Stimulated activated CD4-positive, alpha-beta T cell treated with anti-CD3 and anti-CD28 coated beads, Interleukin-4, amount 100 ng/mL, for 4 hours (primary cell): ENCODE data around the gene NRCAM.
"Not testable (repeated sequence)": the region's sequence is repeated elsewhere in the genome, so short reads cannot be mapped to it uniquely, and the experiment has no call there.

Experiments
- DNase-seq, 2 experiments: peaks; one replicate each; pipeline ENCODE4 v3.0.0-alpha.2; 2020

NRCAM gene

DNA sequence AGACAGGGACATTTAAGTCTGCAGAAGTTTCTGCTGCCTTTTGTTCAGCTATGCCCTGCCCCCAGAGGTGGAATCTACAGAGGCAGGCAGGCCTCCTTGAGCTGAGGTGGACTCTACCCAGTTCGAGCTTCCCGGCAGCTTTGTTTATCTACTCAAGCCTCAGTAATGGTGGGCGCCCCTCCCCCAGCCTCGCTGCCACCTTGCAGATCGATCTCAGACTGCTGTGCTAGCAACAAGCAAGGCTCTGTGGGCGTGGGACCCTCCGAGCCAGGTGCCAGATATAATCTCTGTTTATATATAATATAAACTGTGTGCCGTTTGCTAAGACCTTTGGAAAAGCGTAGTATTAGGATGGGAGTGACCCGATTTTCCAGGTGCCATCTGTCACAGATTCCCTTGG is 63.1 kb downstream of the NRCAM start:
- DNase-seq: not testable (repeated sequence)

DNA sequence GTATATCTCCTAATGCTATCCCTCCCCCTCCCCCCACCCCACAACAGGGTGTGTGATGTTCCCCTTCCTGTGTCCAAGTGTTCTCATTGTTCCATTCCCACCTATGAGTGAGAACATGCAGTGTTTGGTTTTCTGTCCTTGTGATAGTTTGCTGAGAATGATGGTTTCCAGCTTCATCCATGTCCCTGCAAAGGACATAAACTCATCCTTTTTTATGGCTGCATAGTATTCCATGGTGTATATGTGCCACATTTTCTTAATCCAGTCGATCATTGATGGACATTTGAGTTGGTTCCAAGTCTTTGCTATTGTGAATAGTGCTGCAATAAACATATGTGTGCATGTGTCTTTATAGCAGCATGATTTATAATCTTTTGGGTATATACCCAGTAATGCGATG is 68.5 kb downstream of the NRCAM start:
- not testable (repeated sequence) for DNase-seq

DNA sequence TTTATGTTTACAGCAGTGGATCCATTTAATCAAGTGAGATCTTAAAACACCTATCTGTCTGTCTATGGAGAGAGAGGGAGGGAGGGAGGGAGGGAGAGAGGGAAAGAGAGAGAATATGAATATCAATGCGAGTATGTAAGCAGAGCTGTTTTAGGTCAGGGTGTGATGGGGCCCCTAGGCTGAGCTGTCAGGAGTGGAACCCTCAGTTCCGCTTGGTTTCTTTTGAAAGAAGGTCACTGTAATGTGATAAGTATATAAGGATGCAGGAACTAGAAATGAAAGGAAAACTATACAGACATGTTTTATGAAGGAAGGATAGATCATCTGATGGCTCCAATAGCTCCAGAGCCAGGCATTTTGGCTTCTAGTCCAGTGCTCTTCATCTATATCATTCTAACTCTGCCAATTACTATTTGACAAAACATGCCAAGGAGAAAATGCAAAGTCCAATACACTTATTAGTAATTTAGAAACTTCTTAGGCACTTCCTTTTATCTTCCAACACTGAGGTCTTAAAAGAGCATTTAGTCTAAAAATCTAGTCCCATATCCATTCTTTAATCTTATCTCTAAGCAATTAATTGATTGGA is 70.3 kb downstream of the NRCAM start:
- no peak for DNase-seq

DNA sequence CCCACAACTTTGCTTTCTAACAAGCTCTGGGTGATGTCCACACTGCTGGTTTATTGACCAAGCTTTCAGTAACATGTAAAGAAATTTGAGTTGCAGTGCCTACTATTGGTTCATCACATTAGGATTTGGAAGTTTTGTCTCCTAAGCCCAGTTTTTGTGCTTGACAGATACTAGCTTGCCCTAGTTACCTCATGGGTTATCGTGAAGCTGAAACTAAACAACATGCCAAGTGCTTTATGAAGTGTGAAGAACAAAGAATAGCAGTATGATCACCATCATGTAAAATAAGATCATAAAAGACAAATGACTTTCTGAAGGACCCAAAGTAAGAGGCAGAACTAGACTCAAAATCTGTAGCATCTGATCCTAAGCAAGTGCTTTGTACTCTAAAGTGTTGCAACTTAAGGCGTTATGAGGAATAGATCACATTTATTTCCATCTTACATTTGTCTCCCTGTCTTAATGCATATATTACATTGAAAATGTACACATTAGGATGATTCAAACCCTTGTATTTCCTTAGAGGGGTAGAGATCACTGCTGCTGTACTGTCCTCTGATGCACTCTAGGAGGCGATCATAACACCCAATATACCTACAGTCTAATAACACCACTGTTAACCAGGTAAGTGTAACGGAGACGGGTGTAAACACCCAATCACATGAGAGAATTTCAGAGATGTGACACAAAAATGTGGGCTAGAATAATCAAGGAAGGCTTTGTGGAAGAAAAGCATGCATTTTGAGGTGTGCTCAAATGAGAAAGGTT is 71.3 kb downstream of the NRCAM start:
- DNase-seq: no peak

DNA sequence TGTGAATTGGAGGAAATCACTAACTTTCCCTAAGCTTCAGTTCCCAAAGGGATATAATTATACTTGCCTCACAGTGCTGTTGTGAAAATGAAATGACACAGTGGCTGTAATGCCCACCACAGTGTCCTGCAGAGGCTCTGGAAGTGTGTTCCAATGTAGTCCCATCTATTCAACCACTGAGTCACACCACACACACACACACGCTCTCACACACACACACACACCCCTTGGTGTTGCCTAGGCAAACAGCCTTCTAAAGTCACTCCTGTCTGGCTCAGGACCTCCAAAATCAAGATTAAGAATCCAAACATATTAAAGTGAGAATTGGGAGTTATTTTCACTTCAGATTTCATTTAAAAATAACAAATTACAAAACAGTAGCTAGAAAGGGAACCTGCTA is 73.3 kb downstream of the NRCAM start:
- DNase-seq: no peak

DNA sequence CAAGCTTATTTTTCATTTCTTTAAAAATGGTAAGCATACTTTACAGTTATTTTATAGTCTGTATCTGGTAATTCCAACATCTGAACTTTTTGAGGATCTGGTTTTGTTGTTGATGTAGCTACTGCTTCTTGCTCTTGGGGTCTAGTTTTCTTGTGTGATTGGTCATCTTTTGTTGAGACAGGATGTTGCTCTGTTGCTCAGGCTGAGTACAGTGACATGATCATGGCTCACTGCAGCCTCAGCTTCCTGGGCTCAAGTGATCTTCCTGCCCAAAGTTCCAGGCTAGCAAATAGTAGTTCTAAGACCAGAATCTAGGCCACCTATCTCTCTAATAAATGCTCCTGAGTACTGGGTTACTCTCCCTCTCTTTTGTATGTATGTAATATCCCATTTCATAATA is 75.7 kb downstream of the NRCAM start:
- no peak for DNase-seq

DNA sequence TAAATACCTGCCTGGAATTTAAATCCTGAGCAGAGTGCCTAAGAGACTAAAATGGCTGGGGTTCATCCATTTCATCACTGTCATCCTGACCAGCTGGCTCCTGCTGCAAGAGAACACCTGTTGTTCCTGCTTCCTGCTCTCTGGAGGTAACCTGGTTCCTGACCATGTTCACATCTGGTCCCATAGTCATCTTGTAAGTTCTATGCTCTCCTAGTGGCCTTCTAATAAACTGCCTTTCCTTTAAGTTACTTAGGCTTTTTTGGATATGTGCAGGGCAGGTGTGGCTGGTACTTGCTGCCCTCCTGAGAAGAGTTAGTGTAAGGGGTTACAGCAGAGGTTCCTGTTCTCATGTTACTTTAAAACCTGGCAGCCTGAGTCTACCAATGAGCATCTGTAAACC is 80.0 kb downstream of the NRCAM start:
- no peak for DNase-seq

DNA sequence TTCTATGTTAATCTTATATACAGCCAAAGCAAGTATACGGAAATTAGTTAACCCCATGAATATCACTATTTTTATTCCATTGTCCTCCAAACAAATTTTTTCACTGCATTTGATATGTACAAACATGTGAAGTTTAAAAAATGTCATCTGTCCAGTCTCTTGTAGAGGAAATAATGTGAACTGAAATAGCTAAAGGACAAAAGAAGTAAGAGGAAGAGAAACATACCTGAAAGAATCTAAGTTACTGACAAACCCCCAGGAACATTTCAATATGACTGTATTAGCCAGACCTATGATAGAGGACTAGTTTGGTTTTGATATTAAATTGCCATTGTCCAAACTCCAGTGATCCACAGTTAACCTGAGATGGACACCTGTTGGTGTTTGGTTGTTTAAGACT is 80.6 kb downstream of the NRCAM start:
- no peak for DNase-seq

DNA sequence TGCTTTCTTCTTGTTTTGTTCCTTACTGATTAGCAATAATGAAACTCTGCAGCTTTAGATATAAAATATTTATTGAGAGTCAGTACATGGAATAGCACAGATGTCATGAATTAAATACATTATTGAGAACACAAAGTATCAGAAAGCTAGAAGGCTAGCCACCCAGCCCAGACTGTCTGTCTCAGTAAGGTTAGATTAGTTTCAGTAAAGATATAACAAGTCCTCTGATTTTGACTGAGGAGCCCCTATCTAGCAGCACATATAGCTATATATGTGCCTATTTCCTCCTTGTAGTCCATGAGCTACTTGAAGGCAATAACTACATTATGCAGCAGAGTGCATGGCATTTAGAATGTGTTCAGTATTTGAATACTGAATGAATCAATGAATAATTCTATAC is 81.3 kb downstream of the NRCAM start:
- DNase-seq: no peak

DNA sequence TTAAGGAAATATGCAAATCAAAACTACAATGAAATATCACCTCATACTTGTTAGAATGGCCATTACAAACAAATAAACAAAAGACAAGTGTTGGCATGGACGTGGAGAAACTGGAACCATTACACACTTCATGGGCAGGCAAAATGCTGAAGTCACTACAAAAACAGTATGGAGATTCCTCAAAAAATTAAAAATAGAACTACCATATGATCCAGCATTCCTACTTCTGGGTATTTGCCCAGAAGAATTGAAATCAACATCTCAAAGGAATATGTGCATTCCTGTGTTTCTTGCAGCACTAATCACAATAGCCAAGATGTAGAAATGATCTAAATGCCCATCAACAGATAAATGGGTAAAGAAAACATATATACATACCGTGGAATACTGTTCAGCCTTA is 83.6 kb downstream of the NRCAM start:
- no peak for DNase-seq

DNA sequence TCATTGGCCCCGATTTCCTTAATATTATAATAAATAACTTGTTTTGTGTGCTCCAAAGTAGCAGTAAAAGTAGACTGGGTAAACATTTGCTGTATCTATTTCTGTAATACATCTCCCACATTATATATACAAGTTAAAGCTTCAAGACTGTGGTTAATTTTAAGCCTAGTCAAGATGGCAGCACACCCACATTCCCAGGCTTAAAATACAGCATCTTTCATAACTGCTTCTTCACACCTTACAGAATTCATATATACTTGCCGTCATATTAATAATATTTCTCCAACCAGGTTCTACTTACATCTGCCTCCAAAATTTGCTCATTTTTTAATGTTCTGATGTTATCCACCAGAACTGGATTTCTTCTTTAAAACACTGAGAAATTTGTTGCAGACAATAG is 85.6 kb downstream of the NRCAM start:
- no peak for DNase-seq

DNA sequence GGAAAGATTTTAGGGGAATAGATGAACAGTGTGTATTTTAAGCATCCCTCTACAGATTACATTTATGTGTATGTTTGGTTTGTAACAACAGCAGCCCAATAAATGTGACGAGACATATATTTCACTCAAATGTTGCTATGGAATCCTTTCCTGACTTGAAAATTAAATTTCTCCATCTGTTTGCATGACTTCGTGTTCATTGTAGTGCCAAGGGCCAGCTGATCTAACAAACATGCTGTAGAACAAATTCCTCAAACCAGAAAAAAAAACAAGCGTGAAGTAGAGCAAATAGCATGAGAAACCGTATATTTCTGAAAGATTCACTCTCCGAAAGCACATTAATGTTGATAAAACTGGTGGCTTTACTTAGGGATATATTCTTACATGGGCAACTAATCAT is 87.8 kb downstream of the NRCAM start:
- DNase-seq: no peak

DNA sequence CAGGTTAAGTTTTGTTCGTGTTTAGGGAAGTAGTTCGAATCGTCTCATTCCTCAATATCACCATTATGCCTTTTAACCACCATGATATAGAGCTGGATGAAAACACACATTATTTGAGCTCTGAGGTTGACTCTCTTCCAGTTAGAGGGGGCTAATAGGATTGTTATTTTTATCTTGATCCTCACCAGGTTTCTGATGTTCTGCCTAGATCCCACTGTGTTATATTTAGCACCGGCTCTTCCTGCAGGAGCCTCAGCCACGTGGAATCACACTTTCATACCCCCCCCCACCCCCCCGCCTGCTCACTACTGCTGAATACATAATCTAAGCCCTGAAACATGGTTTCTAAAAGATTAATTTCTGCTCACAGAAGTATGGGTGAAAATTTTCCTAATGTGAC is 88.3 kb downstream of the NRCAM start:
- DNase-seq: no peak

DNA sequence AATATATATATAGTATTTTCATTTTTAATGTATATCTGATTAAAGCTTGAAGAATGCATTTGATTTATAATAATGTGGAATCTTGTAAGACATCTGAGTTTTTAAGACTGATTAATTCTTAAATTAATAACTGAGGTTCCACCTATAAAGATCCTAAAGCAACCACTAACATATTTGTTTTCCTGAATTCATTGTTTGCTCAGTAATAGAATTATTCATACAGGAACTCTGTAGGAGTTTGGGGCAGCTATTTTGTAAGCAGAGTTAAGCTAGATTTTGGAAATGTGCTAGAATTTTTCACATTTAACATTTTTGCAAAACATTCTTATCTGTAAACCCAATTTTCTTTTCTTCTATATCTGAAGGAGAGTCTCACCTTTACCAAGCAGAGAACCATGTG is 88.9 kb downstream of the NRCAM start:
- DNase-seq: no peak

DNA sequence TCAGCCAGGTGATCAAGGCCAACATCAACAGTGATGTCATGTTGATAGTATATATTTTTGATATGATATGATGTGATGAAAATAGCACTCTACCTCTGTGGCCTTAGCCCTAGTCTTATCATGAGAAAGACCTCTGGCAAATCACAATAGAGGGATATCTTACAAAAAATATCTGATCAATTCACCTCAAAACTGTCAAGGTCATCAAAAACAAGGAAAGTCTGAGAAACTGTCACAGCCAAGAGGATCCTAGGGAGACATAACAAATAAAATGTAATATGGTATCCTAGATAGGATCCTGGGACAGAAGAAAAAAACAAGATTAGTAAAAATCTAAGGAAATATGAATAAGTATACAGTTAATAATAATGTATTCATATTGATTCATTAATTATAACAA is 92.6 kb downstream of the NRCAM start:
- DNase-seq: no peak

DNA sequence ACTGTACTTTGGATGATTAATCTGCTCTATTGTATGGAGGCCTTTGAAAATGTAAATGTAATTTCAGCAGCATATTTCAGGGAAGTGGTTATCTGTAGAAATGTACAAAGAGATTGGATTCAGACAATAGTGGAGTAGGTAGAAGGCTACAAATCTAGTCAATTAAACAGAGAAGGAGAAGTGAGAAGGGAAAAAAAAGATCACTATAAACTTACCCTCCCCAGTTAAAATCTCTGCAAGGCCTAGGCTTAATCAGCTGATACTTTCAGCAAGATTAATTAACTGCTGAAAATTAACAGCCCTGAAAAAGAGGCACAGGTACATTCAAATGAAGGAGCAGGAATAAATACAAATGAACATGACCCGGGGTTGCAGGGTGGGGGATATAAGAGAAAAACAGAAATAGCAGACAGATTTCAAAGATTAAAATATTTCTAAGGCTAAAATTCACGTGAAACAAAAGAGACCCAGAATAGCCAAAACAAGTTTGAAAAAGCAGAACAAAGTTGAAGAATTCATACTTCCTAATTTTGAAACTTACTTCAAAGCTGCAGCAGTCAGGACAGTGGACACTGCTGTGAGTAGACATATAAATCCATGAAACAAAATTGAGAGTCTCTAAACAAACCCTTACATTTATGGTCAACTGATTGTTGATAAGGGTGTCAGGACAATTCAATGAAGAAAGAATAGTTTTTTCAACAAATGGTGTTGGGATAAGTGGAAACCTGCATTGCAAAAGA is 96.0 kb downstream of the NRCAM start:
- no peak for DNase-seq

DNA sequence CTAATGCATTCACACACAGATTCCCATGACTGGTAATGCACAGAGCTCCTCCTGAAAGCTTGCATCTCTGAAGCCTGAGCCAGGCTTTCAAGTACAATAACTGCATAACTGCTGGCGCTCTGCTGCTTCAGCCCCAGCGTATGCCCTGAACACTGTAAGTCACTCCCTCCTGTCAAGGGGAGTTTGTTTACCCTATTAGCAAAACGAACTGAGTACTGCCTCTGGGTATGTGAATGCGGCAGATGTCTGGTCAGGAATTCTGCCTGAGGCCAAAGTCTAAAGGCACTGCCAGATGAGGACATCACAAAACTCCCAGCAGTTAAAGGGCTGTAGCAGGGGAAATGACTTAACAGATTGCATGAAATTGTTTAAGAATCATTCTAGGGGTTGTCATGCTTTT is 97.7 kb downstream of the NRCAM start:
- DNase-seq: no peak

DNA sequence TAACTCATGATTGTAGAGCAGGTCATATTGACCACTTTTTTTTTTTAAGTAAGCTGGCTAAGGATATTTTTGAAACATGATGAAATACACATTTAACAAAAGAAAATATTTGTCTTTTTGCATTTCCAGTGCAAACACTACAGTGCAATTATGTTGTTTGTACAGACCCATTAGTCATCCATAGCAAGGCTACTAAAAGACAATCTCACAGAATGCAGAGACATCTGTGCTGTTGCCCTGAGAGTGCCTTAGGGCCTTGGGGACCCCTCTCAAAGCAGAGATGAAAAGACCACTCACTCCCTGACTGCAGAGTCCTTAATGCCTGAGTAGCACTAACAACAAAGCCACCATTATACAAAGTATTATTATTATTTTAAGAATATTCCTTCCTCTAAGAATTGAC is 104.5 kb downstream of the NRCAM start:
- DNase-seq: no peak

DNA sequence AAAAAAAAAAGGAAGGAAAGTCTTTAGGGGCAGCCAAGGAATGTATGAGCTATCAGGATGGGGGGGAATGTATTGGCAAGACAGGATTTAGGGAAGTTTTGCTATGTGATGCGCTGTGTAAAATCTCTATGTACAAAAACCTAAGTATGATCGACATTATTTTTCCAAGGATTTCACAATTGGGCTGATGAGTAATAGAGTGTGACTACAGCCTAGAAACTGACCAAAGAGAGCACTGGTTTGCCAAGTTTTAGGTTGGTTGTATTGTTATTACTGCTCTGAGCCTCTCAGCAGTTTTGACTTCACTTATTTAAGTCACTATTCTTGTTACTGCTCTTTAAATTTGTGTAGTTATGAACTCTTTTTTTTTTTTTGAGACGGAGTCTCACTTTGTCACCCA is 107.3 kb downstream of the NRCAM start:
- DNase-seq: no peak

DNA sequence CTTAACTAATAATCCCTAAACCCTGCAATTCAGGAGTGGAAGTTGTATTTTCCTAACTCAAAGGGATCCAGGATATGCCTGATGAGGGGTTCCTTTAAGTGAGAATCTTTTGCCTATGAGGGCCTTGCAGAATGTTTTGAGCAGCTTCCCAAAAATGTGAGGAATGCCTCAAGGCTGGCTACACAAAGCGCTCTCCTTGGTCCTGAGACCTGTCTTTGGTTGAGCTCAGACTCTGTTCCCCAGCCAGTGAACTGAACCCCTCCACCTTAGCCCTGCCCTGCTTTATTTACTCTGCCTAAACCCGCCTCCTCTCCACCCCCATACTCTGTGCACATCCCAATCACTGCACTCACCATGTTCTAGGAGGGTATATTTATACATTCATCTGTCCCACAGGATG is 108.6 kb downstream of the NRCAM start:
- no peak for DNase-seq

DNA sequence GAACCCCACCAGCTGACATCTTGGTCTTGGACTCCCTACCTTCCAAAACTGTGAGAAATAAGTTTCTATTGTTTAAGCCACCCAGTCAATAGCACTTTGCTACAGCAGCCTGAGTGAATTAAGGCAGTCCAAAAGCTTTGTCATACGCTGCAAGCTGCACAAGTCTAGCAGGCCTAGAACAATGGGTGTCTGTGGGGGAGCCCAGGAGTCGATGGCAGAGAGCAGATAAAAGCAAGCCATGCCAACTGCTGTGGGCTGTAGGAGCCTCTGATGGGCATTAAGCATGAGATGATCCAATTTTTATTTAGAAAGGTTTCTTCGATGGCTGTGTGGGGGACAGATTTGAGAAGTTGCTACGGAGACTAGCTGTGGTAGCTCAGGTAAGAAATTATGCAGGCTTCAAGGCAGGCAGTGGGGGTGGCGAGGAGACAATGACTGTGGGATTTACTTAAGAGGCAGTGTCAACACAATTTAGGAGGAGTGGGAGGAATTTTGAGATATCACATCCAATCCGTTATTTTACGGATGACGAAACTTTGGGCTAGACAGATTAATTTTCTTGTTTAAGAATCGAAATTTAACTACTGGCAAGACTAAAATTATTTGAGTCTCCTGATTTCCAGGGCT is 110.4 kb downstream of the NRCAM start:
- DNase-seq: no peak

DNA sequence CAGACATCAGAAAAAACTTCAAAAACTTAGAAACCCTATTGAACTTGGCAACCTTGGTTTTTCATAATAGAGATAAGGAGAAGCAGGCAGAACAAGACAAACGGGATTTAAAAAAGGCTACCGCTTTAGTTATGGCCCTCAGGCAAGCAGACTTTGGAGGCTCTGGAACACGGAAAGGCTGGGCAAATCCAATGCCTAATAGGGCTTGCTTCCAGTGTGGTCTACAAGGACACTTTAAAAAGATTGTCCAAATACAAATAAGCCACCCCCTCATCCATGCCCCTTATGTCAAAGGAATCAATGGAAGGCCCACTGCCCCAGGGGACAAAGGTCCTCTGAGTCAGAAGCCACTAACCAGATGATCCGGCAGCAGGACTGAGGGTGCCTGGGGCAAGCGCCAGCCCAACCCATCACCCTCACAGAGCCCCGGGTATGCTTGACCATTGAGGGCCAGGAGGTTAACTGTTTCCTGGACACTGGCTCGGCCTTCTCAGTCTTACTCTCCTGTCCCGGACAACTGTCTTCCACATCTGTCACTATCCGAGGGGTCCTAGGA is 115.3 kb downstream of the NRCAM start:
- no peak for DNase-seq

DNA sequence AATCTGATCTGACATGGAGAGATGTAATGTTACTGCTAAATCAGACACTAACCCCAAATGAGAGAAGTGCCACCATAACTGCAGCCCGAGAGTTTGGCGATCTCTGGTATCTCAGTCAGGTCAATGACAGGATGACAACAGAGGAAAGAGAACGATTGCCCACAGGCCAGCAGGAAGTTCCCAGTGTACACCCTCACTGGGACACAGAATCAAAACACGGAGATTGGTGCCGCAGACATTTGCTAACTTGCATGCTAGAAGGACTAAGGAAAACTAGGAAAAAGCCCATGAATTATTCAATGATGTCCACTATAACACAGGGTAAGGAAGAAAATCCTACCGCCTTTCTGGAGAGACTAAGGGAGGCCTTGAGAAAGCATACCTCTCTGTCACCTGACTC is 115.8 kb downstream of the NRCAM start:
- DNase-seq: not testable (repeated sequence)
